WTC11 (cell line): ENCODE results near the gene SNX15.

Experiments used
- CBFB ChIP-seq: sonication (generic); formaldehyde crosslinking; IDR thresholded peaks from 2 replicates; pipeline ENCODE4 v1.8.1; 2022; ENCODE audit warnings: mild to moderate bottlenecking, low read depth, missing genetic modification reagents
- ESRRA ChIP-seq: sonication (generic); formaldehyde crosslinking; IDR thresholded peaks from 2 replicates; pipeline ENCODE4 v1.8.1; 2022; ENCODE audit warnings: mild to moderate bottlenecking, missing genetic modification reagents, borderline replicate concordance
- IRF2 ChIP-seq: sonication (generic); formaldehyde crosslinking; IDR thresholded peaks from 2 replicates; pipeline ENCODE4 v1.8.0; 2022; ENCODE audit warnings: low read depth, missing genetic modification reagents, borderline replicate concordance
- PREB ChIP-seq: sonication (generic); formaldehyde crosslinking; IDR thresholded peaks from 2 replicates; pipeline ENCODE4 v1.8.1; 2022; ENCODE audit warnings: mild to moderate bottlenecking, missing genetic modification reagents, moderate library complexity, borderline replicate concordance
- ZNF121 ChIP-seq: sonication (generic); formaldehyde crosslinking; IDR thresholded peaks from 2 replicates; pipeline ENCODE4 v1.8.0; 2023; ENCODE audit warnings: missing genetic modification reagents
- TF ChIP-seq, protein P1 (sequence below): sonication (generic); formaldehyde crosslinking; IDR thresholded peaks from 2 replicates; pipeline ENCODE4 v1.8.0; 2023; ENCODE audit warnings: mild to moderate bottlenecking, missing genetic modification reagents
- TF ChIP-seq, protein P2 (sequence below): sonication (generic); formaldehyde crosslinking; IDR thresholded peaks from 2 replicates; pipeline ENCODE4 v1.8.1; 2023; ENCODE audit warnings: mild to moderate bottlenecking, moderate library complexity, missing genetic modification reagents
- TF ChIP-seq, protein P3 (sequence below): fragments of 200-600 bp; IDR thresholded peaks from 2 replicates; pipeline ENCODE4 v1.8.0; 2022; ENCODE audit warnings: antibody characterized with exemption

DNA sequence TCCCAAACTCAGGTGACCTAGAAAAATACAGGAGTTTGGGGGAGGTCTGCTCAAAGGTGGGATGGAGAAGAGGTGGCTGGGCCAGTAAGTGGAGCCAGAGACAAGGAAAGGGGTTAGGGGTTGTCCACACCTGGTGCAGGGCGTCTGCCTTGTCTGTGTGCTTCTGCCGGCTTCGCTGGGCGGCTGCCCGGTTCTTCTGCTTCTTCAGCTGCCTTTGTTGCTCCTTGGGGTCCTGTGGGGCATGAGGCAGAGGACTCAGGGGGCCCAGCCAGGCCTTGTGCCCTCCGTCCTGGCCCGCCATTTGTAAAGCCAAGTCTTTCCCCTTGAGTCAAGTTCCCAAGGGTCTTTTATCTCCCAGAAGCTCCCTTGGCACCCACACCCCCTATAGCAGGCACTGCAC is 32.9 kb upstream of the SNX15 start:
- TF ChIP-seq, protein P1, sequence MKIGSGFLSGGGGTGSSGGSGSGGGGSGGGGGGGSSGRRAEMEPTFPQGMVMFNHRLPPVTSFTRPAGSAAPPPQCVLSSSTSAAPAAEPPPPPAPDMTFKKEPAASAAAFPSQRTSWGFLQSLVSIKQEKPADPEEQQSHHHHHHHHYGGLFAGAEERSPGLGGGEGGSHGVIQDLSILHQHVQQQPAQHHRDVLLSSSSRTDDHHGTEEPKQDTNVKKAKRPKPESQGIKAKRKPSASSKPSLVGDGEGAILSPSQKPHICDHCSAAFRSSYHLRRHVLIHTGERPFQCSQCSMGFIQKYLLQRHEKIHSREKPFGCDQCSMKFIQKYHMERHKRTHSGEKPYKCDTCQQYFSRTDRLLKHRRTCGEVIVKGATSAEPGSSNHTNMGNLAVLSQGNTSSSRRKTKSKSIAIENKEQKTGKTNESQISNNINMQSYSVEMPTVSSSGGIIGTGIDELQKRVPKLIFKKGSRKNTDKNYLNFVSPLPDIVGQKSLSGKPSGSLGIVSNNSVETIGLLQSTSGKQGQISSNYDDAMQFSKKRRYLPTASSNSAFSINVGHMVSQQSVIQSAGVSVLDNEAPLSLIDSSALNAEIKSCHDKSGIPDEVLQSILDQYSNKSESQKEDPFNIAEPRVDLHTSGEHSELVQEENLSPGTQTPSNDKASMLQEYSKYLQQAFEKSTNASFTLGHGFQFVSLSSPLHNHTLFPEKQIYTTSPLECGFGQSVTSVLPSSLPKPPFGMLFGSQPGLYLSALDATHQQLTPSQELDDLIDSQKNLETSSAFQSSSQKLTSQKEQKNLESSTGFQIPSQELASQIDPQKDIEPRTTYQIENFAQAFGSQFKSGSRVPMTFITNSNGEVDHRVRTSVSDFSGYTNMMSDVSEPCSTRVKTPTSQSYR, result no peak
- TF ChIP-seq ZNF121 (no peak), ESRRA (no peak), CBFB (CRISPR knock-in tag) (no peak), IRF2 (CRISPR knock-in tag) (no peak), PREB (CRISPR knock-in tag) (no peak)
- TF ChIP-seq, protein P2, sequence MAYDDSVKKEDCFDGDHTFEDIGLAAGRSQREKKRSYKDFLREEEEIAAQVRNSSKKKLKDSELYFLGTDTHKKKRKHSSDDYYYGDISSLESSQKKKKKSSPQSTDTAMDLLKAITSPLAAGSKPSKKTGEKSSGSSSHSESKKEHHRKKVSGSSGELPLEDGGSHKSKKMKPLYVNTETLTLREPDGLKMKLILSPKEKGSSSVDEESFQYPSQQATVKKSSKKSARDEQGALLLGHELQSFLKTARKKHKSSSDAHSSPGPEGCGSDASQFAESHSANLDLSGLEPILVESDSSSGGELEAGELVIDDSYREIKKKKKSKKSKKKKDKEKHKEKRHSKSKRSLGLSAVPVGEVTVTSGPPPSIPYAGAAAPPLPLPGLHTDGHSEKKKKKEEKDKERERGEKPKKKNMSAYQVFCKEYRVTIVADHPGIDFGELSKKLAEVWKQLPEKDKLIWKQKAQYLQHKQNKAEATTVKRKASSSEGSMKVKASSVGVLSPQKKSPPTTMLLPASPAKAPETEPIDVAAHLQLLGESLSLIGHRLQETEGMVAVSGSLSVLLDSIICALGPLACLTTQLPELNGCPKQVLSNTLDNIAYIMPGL, result no peak
- TF ChIP-seq, protein P3, sequence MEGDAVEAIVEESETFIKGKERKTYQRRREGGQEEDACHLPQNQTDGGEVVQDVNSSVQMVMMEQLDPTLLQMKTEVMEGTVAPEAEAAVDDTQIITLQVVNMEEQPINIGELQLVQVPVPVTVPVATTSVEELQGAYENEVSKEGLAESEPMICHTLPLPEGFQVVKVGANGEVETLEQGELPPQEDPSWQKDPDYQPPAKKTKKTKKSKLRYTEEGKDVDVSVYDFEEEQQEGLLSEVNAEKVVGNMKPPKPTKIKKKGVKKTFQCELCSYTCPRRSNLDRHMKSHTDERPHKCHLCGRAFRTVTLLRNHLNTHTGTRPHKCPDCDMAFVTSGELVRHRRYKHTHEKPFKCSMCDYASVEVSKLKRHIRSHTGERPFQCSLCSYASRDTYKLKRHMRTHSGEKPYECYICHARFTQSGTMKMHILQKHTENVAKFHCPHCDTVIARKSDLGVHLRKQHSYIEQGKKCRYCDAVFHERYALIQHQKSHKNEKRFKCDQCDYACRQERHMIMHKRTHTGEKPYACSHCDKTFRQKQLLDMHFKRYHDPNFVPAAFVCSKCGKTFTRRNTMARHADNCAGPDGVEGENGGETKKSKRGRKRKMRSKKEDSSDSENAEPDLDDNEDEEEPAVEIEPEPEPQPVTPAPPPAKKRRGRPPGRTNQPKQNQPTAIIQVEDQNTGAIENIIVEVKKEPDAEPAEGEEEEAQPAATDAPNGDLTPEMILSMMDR, result no peak
